ENCODE results near the gene CSMD2.

GRCh38 chr1:33686551-33686950 is 478.5 kb downstream of the CSMD2 start:
- TF ChIP-seq MXI1 (IDR thresholded peaks at IDR 0.05; ENCODE audit: borderline replicate concordance, low read depth, low read length) (no peak), POLR2A (IDR thresholded peaks at IDR 0.05; ENCODE audit: low read depth, low read length) (no peak), CTCF (conservative IDR thresholded peaks at IDR 0.05; ENCODE audit: low read depth, low read length) (no peak), CHD1 (IDR thresholded peaks at IDR 0.05; ENCODE audit: low read depth, low read length) (no peak), SMC3 (IDR thresholded peaks at IDR 0.05; ENCODE audit: low read depth, low read length) (no peak), CEBPB (IDR thresholded peaks at IDR 0.05; ENCODE audit: low read depth, low read length) (no peak), RAD21 (IDR thresholded peaks at IDR 0.05; ENCODE audit: low read length) (no peak), MAFK (IDR thresholded peaks at IDR 0.05; ENCODE audit: low read depth, low read length) (no peak), RCOR1 (IDR thresholded peaks at IDR 0.05; ENCODE audit: insufficient replicate concordance, low read length) (no peak), USF2 (IDR thresholded peaks at IDR 0.05; ENCODE audit: low read depth, low read length) (no peak)
